Left ventricle myocardium superior (tissue), 1 donor: ENCODE measurements around the gene ADCY2. TPM values are rescaled to one million over a fixed set of nuclear protein-coding genes. Genes with fewer than 3 reads are reported as not detected.

Source experiments
- ATAC-seq: fragments of 200-7000 bp; cut with Tn5 transposase; one replicate; pipeline ENCODE4 v1.9.1; 2020; ENCODE audit warnings: mild to moderate bottlenecking, moderate library complexity
- DNase-seq: peaks from one replicate; pipeline ENCODE4 v3.0.0-alpha.2; 2020
- intact Hi-C: fragments of 100-400 bp; cut with micrococcal nuclease; formaldehyde crosslinking; loops from one replicate; pipeline ENCODE4 v1.11.0; 2022
- total RNA-seq: library from RNA; stranded (reverse); fragmentation: NEBNext Ultra II Directional; extraction: Animal tissue kit (Norgen Biotek cat#: 25700); gene quantifications from one replicate; pipeline ENCODE4 v1.2.1, GENCODE V29; 2021
- donor health status: DM: no; HTN: yes; CAD: no; lungs with severe emphysema.

Gene ADCY2
- total RNA-seq, 1 donor from 2014 or later = 0.17 TPM

- no peak for DNase-seq
- no peak for ATAC-seq
- intact Hi-C loops = no loop called here
Measured at GRCh38 chr5:7546555-7546954, 150.6 kb downstream of the ADCY2 start.

DNA sequence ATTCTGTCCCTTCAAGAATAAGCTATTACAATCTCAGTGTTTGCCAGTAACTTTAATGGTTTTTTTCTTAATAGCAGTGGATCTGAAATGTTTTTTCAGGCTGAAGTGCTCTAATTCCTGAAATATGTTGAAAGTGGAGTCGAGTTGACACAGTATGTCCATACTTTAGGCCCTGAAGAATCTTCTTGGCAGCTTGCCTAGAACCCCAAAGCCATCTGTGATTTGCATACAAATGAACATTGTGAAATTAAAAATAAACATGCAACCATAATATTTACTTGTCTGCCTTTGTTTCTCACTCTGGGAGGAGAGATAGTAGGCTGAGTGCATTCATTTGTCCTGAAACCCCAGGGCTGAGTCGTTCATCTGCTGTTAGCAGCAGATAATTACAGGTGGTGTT lies 152.7 kb downstream of the ADCY2 start:
- intact Hi-C loops = no loop called here
- DNase-seq (no peak), ATAC-seq (no peak)

GRCh38 chr5:7565559-7565958 lies 169.6 kb downstream of the ADCY2 start:
- no peak for DNase-seq
- intact Hi-C loops = no loop called here
- no peak for ATAC-seq

DNA sequence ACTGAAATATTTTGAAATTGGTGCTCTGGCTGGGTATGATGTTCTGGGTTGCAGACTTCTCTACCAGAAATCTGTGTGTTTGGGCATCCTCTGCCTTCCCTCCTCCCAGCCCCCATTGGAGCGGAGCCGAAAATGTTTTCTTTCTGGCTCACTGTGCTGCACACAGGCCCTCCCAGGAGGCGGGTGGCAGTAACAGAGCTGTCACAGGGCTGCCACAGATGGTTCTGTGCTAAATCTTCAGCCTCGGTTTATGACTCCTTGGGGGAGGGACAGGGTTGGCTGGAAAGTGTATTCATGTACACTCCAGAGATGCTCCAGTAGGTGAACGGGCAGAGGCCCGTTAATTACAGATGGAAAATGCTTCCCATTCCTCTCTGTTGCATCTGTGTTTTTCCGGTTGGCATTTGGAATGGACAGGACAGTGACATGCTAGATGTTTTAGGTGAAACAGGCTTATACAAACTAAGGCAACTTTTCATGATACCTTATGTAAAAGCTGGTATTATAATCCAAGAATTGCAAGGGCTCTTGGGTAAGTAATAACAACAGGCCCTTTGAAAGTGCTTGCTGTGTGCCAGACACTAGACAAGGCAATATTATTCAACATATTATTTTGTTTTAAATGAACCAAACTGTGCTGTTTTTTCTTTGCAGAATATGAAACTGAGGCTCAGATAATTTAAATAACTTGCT lies 180.2 kb downstream of the ADCY2 start:
- intact Hi-C loops = no loop called here
- DNase-seq (no peak), ATAC-seq (no peak)

DNA sequence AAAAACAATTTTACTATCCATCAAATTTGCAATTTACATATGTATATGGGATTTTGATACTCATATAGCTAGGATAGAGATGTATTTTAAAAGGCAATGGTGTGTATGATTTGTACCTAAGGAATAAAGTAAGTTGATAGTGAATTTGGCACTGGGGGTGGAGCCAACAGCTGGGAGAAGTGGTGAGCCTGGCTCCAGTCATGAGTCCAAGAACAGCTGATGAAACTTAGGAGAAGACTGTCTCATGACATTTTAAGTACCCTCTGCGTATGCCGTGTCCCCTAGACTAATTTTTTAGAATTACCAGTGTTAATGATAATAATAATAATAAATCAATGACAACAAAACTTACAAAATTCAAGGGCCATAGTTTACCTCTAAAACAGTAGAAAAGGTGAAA lies 181.4 kb downstream of the ADCY2 start:
- intact Hi-C loops = no loop called here
- no peak for ATAC-seq

DNA sequence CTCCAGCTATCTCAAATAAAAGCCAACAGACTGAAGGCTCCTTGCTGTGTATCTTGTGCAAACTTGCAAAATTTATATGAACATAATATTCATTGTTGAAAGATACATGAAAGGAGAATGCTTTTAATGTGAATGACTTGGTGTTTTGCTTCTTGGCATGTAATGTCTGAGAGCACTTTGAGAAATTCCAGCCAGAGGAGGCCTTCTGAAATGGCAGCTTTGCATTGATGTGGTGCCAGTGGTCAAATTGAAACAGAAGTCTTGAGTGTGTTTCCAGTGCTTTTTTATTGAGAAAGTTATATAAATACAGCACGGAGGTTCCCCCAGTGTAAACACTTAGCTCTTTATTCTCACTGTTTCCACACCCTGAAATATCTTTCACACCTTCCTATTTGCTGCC lies 182.1 kb downstream of the ADCY2 start:
- intact Hi-C loops = no loop called here
- no peak for ATAC-seq
- DNase-seq = no peak

More for the DNA sequence above, 181.4 kb downstream of the ADCY2 start:
- no peak for DNase-seq

- ATAC-seq = no peak
- no peak for DNase-seq
- intact Hi-C loops = no loop called here
Measured at GRCh38 chr5:7584749-7585148, 188.8 kb downstream of the ADCY2 start.

- DNase-seq (no peak), ATAC-seq (no peak)
- intact Hi-C loops = no loop called here
Measured at GRCh38 chr5:7585807-7586206, 189.9 kb downstream of the ADCY2 start.

GRCh38 chr5:7586480-7586879 lies 190.5 kb downstream of the ADCY2 start:
- no peak for DNase-seq
- ATAC-seq = no peak
- intact Hi-C loops = no loop called here

- no peak for DNase-seq
- no peak for ATAC-seq
- intact Hi-C loops = no loop called here
Measured at GRCh38 chr5:7589800-7590199, 193.9 kb downstream of the ADCY2 start.

DNA sequence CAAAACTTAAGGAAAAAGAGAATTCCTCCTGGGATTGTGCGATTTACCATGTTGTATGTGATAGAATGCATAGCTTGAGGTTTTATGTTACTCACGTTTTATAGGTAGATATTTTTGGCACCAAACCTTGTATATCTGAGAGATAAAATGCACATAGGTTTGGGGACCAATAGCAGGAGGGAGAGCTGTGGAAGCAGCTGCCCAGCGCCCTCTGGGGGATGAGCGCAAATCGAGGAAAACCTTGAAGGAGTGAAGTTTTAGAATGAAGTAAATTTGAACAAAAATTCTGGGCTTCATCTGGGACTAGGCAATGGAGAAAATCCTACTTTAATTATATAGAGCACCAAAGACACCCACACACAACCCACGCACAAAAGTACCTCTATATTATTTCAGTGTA lies 197.0 kb downstream of the ADCY2 start:
- DNase-seq = no peak
- intact Hi-C loops = no loop called here
- ATAC-seq = no peak

DNA sequence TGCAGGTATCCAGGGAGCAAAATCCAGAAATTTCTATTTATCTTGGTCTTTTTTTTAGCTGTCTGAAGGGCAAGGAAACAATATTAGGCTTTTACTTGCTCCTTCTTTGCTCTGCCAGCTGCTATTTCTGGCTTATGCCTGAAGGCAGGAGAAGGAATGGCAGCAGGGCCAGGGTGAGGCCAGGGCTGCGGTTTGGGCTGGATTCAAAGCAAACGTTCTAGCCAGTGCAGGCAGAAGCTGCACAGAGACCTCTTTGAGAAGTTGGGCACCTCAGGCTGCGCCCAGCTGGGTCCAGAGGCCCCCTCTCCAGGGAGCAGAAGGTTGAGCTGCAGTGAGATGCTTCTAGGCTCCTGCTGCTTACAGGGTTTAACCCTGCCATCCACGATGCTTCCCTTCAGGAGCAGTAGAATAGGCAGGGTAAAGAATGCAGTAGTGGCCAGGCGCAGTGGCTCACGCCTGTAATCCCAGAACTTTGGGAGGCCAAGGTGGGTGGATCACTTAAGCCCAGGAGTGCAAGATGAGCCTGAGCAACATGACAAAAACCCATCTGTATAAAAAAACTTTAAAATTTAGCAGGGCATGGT lies 201.2 kb downstream of the ADCY2 start:
- intact Hi-C loops = no loop called here
- no peak for ATAC-seq

DNA sequence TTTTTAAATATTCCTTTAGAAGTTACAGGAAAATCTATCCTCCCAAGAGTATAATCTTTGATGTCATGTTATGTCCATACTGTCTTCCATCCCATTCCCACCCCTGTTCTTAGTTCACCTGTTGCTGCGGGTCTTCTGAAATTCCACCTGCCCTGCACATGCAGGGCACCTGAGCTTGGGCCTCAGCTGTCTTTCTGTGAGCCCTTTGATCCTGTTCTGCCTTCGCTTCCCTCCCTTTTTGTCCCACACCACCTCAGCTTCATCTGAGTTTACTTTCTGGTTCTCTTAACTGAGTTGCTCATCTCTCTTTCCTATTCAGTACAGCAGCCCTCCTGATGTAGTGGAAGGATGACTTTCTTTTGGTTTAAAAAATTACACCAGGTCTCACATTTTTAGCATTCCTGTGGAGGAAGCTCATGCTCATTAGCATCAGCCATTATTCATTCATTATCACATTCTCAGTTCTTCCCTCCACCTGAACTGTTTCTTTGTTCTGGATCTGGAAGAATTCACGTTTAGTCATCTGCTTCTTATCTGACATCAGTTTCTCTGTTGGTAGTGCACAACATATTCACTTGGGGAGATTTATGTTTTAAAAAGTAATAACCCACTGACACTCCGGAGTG lies 211.0 kb downstream of the ADCY2 start:
- intact Hi-C loops = no loop called here
- no peak for ATAC-seq
- DNase-seq = no peak

More for the DNA sequence above, 201.2 kb downstream of the ADCY2 start:
- DNase-seq = no peak

DNA sequence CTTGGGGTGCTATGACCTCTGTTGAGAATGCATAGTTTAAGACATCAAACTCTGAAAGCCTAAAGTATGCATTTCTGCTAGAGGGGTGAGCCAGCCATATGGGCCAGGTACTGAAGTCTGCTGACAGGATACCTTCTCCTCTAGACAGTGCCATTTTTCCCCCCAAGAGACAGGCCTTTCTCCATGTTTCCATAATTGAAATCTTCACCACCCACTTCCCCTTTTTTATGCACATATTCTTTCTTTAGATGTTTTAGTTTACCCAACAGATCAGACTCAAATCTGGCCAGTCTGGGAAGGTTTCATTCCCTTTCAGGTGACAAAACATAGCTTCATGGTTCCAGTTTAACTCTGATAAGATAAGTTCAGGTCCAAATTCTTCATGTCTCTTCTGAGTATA lies 212.8 kb downstream of the ADCY2 start:
- intact Hi-C loops = no loop called here
- DNase-seq (no peak), ATAC-seq (no peak)

GRCh38 chr5:7609726-7610125 lies 213.8 kb downstream of the ADCY2 start:
- no peak for ATAC-seq
- intact Hi-C loops = no loop called here
- no peak for DNase-seq

DNA sequence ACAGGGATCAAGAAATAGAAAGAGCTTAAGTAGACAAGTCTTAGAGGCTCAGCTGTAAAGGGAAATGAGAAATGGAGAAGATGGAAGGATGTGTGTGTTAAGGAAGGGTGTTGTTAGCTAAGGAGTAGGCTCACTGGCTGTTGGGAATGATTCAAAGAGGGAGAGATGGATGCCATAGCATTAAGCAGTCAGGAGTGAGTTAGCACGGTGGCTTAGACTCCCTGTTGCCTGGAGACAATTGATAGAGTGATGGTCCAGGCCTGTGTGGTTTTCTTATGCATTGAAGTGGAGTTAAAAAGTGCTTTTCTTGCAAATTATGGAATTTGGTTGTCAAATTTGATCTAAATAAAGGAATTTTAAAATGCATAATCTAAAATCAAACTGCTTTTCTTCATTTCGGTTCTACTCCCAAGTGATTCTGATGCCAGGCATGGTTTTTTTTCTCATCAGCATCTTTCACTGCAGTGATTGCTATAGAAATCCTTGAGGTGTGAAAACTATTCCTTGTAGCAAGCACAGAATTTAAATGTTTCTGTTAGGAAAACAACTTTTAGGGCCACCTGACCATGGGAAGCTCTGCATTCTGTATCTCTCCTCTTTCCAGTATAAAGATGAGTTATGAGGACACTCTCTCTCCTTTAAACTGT lies 214.7 kb downstream of the ADCY2 start:
- intact Hi-C loops = no loop called here
- ATAC-seq (no peak), DNase-seq (no peak)

DNA sequence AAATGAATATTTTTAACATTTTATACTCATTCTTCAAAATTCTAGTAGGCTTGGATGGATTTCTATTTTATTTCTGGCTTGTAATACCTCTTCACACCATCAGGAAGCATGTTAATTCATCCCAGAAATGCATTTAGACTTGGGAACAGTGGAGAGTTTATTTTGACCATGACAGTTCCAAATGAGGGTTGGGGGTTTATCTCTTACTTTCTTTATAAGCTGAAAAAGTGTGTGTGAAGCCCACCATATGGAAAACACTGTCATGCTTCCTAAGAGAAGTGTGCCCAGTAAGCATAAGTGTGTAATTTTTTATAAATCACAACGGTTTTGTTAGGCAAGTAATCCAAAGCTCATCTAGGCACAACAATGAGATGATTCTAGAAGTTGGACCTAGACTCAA lies 215.6 kb downstream of the ADCY2 start:
- ATAC-seq = no peak
- intact Hi-C loops = no loop called here

DNA sequence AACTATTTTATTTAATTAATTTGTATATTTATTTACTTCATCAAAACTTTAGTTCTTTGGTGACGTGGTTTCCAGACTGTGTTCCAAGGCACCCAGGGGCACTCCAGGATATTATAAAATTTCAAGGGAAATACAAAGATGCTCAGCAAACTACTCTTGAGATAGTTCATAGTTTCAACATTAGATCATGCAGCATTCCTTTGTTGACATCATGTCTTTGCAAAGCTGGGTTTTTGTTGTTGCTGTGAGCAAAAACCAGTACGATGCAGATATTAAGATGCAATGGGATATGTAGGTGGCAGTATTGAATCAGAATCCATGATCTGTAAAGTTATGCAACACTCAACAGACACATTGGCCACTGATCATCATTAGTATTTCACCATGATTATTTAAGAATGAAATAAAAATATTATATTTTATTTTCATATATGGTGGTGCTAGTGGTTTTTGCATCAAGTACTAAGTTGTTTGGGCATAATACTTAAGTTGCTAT lies 219.7 kb downstream of the ADCY2 start:
- no peak for DNase-seq
- no peak for ATAC-seq
- intact Hi-C loops = no loop called here

More for the DNA sequence above, 215.6 kb downstream of the ADCY2 start:
- DNase-seq = no peak

- DNase-seq = no peak
- intact Hi-C loops = no loop called here
Measured at GRCh38 chr5:7616897-7617296, 221.0 kb downstream of the ADCY2 start.

DNA sequence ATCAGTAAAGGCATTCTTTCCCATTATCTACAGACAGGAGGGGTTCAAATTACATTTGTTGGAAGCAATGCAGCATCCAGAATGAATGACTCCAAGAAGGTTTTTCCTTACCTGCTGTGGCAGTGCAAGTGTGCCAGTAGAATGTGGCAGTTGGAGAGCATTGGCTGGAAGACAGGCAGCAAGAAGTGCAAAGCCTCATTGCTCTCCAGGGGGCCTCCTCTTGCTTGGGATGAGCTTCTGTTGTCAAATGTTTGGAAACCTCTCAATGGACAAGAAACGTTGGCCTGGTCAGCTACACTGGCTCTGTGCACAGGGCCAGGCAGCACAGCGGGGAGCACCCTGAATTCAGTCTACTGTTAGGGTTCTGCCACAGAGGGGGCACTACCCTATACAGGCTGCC lies 226.6 kb downstream of the ADCY2 start:
- no peak for DNase-seq
- no peak for ATAC-seq
- intact Hi-C loops = no loop called here

More at GRCh38 chr5:7616897-7617296, 221.0 kb downstream of the ADCY2 start:
- no peak for ATAC-seq
